Progenitor cell of endocrine pancreas (in vitro differentiated cells): ENCODE data around the gene SLC1A6. TPM values are rescaled to one million over a fixed set of nuclear protein-coding genes. Genes with fewer than 3 reads are reported as not detected.
"Not testable (repeated sequence)": the region's sequence is repeated elsewhere in the genome, so short reads cannot be mapped to it uniquely, and the experiment has no call there.

ENCODE experiments used
- DNase-seq: peaks from one replicate; pipeline ENCODE4 v3.0.0; 2021; ENCODE audit warnings: low spot score; ENCODE audit not compliant: unreplicated experiment
- H3K27ac Mint-ChIP-seq: 2 replicates; pipeline ENCODE4 v1.8.0; 2021; ENCODE audit warnings: mild to moderate bottlenecking, moderate library complexity, mixed read lengths
- H3K27me3 Mint-ChIP-seq: 2 replicates; pipeline ENCODE4 v1.8.0; 2021; ENCODE audit warnings: mixed read lengths
- H3K36me3 Mint-ChIP-seq: 2 replicates; pipeline ENCODE4 v1.8.0; 2022; ENCODE audit warnings: mixed read lengths; ENCODE audit not compliant: insufficient read depth
- H3K4me1 Mint-ChIP-seq: 2 replicates; pipeline ENCODE4 v1.8.0; 2021; ENCODE audit warnings: low read depth, mixed read lengths
- H3K4me3 Mint-ChIP-seq: 2 replicates; pipeline ENCODE4 v1.8.0; 2021; ENCODE audit warnings: low read depth, mild to moderate bottlenecking, moderate library complexity, mixed read lengths
- H3K9me3 Mint-ChIP-seq: 2 replicates; pipeline ENCODE4 v1.8.0; 2021; ENCODE audit warnings: low read depth, mixed read lengths
- CTCF ChIP-seq: fragments of 200-600 bp; sonication (generic); IDR thresholded peaks from one replicate; pipeline ENCODE4 v1.5.0; 2021; ENCODE audit warnings: antibody characterized with exemption, mild to moderate bottlenecking; ENCODE audit not compliant: unreplicated experiment
- long read RNA-seq: library from polyadenylated mRNA; unstranded; transcript quantifications from one replicate; pipeline ENCODE4 v2.0.0, GENCODE V29; 2020
- total RNA-seq: library from RNA; stranded (reverse); gene quantifications from 2 replicates; pipeline ENCODE4 v1.2.1, GENCODE V29; 2021

Gene SLC1A6
- 0.47 and 0.62 TPM in 2 replicates for total RNA-seq
- long read RNA-seq = 0 reads

DNA sequence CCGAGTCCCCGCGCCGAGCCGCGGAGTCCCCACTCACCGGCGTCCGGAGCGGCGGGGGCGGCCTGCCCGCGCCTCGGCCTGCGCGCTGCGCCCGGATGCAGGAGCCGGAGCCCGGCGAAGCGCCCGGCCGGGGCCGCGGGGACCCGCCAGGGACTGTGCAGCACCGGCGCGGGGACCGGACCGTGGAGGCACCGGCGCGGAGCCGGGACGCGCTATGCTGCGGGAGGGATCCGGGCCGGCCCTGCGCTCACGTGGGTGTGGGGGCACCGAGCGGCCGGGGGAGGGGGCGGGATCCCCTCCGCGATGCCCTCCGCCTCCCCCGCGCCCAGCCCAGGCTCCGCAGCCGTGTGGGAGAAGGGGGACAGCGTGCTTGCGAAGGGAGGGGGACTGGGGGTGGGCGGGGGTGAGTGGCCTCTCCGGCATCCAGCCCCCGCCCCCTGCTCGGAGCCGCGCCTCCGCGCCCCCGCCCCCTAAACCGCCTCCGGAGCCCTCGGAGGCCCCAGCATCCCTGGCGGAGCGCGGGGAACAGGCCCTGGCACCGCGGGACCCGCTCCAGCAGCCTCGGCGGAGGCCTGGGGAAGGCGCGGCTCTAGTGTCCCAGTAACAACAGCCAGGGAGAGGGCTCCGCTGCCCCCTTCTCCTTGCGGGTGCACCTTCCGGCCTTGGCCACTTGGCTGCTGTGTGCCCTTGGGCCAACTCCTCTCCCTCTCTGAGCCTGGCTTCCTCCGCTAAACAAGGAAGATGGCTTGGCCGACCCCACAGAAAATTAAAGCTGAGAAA, at the start of gene SLC1A6:
TSS of gene SLC1A6 (minus strand) at position 389 of the 780 bp plus-strand sequence. CDS start 6,954 bp downstream, outside the sequence.
- TF ChIP-seq CTCF = no peak
- Mint-ChIP-seq H3K9me3 (no peaks in the 10 kb centered on the region), H3K4me3 (peak within 1 kb of the TSS; percentile 63), H3K36me3 (no peaks in the 10 kb centered on the region), H3K4me1 (no peaks in the 10 kb centered on the region), H3K27ac (no peak within 1 kb of the TSS), H3K27me3 (peaks cover 48% of the 10 kb centered on the region)
- no peak for DNase-seq

GRCh38 chr19:15028490-15028889, 48.8 kb upstream of the SLC1A6 start:
- H3K36me3 Mint-ChIP-seq = no peaks in the 10 kb centered on the region
- DNase-seq = no peak
- no peak overlapping the region for H3K4me3 Mint-ChIP-seq
- H3K4me1 Mint-ChIP-seq = no peaks in the 10 kb centered on the region
- no peak for TF ChIP-seq CTCF
- peaks cover 14% of the 10 kb centered on the region for H3K9me3 Mint-ChIP-seq
- no peaks in the 10 kb centered on the region for H3K27me3 Mint-ChIP-seq
- H3K27ac Mint-ChIP-seq = no peak overlapping the region

DNA sequence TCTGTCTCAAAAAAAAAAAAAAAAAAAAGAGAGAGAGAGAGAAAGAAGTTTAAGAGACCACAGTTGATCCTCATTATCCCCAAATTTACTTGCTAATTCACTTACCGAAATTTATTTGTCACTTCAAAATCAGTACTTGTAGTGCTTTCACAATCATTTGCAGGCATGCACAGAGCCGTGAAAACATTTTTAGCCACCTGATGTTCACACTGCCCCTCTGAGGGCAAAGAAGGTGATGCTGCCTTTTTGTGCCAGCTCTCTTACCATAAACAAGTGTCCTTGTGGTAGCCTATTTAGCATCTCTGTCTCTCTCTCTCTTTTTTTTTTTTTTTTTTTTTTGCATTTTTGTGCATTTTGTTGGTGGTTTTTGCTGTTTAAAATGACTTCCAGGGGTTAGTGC, 45.6 kb upstream of the SLC1A6 start:
- DNase-seq = no peak
- Mint-ChIP-seq H3K36me3 (no peaks in the 10 kb centered on the region), H3K27me3 (no peaks in the 10 kb centered on the region), H3K9me3 (peaks cover 6% of the 10 kb centered on the region), H3K27ac (no peak overlapping the region), H3K4me1 (no peaks in the 10 kb centered on the region), H3K4me3 (no peak overlapping the region)
- no peak for TF ChIP-seq CTCF

DNA sequence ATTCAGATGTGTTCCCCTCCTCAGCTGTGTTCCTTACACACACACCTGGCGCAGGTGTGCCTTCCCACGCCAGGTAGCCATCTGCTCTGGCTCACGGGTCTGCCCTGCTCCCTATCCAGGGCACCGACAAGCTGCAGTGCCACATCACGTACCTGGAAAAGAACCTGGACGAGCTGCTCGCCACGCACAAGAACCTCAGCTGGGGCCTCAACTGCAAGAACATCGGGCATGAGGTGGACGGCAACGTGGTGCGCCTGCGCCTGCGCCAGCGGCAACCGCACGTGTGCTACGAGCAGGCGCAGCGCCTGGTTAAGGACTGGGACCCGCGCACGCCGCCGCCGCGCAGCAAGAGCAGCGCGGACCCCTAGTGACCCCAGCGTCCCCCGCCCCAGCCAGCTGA, 43.1 kb upstream of the SLC1A6 start:
- H3K4me3 Mint-ChIP-seq = no peak overlapping the region
- no peak for TF ChIP-seq CTCF
- no peak for DNase-seq
- H3K4me1 Mint-ChIP-seq = no peaks in the 10 kb centered on the region
- peaks cover 3% of the 10 kb centered on the region for H3K9me3 Mint-ChIP-seq
- no peaks in the 10 kb centered on the region for H3K36me3 Mint-ChIP-seq
- H3K27ac Mint-ChIP-seq = no peak overlapping the region
- no peaks in the 10 kb centered on the region for H3K27me3 Mint-ChIP-seq

DNA sequence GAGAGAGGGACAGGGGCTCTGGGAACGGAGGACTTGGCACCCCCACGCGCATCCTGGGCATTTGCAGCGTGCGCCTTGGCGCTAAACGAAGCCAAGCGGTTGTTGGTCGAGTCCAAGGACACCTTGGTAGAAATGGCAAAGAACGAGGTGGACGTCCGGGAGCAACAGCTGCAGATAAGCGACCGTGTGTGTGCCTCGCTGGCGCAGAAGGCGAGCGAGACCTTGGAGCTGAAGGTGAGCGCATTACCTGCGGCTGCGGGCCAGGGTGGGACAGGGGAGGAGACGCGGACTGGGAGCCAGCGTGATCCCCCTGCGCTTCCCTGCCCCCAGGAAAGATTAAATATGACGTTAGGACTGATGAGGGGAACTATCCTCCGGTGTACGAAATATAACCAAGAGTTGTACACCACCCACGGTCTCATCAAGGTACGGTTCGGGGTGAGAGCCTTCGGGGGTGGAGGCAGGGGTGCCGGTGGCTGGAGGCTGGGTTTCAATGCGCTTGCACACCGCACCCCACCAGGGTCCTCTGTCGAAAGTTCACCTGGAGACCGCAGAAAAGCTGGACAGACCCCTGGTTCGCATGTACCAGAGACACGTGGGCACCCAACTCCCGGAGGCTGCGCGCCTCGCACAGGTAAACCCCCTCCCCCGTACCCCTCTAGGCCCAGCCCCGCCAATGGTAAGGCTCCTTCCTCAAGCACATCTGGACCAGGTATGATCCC, 41.8 kb upstream of the SLC1A6 start:
- no peaks in the 10 kb centered on the region for H3K27me3 Mint-ChIP-seq
- H3K27ac Mint-ChIP-seq = no peak overlapping the region
- no peak for DNase-seq
- TF ChIP-seq CTCF = no peak
- H3K9me3 Mint-ChIP-seq = peaks cover 4% of the 10 kb centered on the region
- no peaks in the 10 kb centered on the region for H3K4me1 Mint-ChIP-seq
- H3K36me3 Mint-ChIP-seq = no peaks in the 10 kb centered on the region
- no peak overlapping the region for H3K4me3 Mint-ChIP-seq

- DNase-seq, H3K4me1 Mint-ChIP-seq, H3K9me3 Mint-ChIP-seq, H3K27me3 Mint-ChIP-seq, H3K36me3 Mint-ChIP-seq, H3K4me3 Mint-ChIP-seq, H3K27ac Mint-ChIP-seq: not testable (repeated sequence)
Measured at GRCh38 chr19:15018836-15019235, 39.2 kb upstream of the SLC1A6 start.
